Astrocyte (in vitro differentiated cells and primary cell): ENCODE data around the gene SUGCT.

Experiments used
- EZH2 ChIP-seq: IDR thresholded peaks from 2 replicates; pipeline ENCODE4 v1.6.1; 2012; ENCODE audit warnings: mild to moderate bottlenecking, low read length, inconsistent platforms; ENCODE audit not compliant: insufficient read depth
- TF ChIP-seq, protein P1 (sequence below): IDR thresholded peaks from 2 replicates; pipeline ENCODE4 v1.5.1; 2011; ENCODE audit warnings: low read depth, mild to moderate bottlenecking, inconsistent platforms, low read length, moderate library complexity; ENCODE audit not compliant: insufficient read depth

DNA sequence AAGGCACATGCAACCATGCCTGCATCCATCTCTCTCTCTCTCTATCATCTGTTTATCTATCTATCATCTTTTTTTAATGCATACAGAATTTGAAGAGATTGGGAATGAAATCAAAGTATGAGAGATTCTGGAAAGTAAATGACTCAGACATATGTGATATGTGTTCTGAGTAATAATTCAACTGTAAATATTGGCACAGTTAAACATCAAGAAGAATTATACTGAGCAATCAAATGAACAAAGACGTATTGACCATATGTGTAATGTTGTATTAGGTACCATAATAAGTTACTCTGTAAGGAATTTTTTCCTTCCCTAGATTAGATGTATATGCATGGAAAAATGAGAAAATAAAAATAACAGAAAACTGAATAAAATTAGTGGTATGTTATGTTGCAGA is 108.3 kb downstream of the SUGCT start:
- TF ChIP-seq, protein P1, sequence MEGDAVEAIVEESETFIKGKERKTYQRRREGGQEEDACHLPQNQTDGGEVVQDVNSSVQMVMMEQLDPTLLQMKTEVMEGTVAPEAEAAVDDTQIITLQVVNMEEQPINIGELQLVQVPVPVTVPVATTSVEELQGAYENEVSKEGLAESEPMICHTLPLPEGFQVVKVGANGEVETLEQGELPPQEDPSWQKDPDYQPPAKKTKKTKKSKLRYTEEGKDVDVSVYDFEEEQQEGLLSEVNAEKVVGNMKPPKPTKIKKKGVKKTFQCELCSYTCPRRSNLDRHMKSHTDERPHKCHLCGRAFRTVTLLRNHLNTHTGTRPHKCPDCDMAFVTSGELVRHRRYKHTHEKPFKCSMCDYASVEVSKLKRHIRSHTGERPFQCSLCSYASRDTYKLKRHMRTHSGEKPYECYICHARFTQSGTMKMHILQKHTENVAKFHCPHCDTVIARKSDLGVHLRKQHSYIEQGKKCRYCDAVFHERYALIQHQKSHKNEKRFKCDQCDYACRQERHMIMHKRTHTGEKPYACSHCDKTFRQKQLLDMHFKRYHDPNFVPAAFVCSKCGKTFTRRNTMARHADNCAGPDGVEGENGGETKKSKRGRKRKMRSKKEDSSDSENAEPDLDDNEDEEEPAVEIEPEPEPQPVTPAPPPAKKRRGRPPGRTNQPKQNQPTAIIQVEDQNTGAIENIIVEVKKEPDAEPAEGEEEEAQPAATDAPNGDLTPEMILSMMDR: no peak
- TF ChIP-seq EZH2: no peak
